GM19452 (cell line): Measurements from ENCODE around the gene OR5AN1.

Experiments used
- ATAC-seq: cut with Tn5 transposase; IDR thresholded peaks from one replicate; pipeline ENCODE4 v1.9.1; 2021; ENCODE audit not compliant: unreplicated experiment

The OR5AN1 gene

DNA sequence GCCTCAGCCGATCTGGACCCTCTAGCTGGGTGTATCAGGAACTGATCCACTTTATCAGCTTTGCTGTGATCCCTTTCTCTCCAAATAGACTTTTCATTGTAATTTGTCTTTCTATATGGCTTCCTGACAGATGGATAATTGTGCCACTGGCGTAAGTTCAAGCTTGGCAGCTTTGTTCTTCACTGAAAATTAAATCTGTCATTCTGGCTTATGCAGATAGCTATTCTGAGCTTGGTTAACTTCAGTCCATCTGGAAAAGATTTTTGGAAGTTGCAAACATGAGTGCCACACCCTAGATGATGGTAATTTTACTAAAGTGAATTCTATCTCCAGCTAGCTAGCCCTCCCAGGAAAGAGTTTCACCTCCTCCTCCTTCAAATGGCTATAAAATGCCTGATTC lies 59.5 kb downstream of the OR5AN1 start:
- ATAC-seq = no peak
